Stimulated activated CD4-positive, alpha-beta T cell treated with anti-CD3 and anti-CD28 coated beads, TNF-alpha, amount 100 ng/mL, for 24 hours (primary cell): Measurements from ENCODE around the gene NCAPD2.

Experiments used
- DNase-seq, 3 experiments: peaks; one replicate each; pipeline ENCODE4 v3.0.0-alpha.2; 2020; ENCODE audit warnings: low read depth in 3 of 3

NCAPD2 gene

DNA sequence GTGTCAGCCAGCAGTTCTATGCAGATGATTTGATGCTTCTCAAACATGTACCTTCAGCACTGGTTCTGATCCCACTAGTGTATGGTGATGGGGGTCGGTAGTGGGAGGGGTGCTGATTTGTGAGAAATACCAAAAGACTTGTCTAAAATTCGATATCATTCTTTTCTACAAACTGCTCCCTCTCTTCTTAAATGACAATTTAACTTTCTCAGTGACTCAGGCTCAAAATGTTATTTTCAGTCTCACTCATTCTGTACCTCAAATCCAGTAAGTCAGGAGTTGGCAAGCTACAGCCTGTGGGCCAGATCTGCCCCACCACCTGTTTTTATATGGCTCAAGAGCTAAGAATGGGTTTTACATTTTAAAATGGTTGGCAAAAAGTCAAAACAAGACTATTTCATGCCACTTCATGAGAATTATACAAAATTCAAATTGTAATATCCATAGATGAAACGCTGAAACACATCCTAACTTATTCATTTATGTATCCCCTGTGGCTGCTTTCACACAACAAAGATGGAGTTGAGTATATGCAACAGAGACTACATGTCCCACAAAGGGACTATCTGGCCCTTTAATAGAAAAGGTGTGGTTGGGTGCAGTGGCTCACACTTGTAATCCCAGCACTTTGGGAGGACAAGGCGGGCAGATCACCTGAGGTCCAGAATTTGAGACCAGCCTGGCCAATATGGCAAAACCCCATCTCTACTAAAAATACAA lies 80.8 kb downstream of the NCAPD2 start:
- no peak for DNase-seq

DNA sequence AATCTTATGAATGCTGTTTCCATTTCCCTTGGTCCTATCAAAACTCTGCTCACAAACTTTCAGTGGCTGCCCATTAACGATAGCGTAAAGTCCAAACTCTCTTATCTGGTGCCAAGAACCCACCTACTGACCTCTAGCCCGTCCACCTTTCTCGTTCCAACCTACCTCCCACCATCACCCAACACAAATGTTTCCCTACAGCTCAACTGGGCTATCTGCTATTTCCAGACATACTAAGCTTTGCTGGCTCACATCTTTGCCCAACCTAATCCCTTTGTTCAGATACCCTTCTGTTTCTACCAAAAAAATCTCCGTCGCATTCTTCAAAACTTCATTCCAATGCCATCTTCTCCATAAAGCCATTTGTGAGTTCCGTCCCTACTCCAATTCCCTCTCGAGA lies 81.7 kb downstream of the NCAPD2 start:
- DNase-seq = no peak
